SH-SY5Y (cell line): ENCODE data around the gene QPCTL.

Experiments
- GATA2 ChIP-seq: IDR thresholded peaks from 2 replicates; pipeline ENCODE4 v1.6.1; 2011; ENCODE audit warnings: mild to moderate bottlenecking, low read depth, low read length
- GATA3 ChIP-seq: IDR thresholded peaks from 2 replicates; pipeline ENCODE4 v1.6.1; 2011; ENCODE audit warnings: low read depth, mild to moderate bottlenecking, low read length, moderate library complexity

GRCh38 chr19:45733160-45733810 lies 40.8 kb downstream of the QPCTL start, which contains the start of gene MEIOSIN:
- no peak for TF ChIP-seq GATA3
- TF ChIP-seq GATA2: no peak
